ENCODE measurements around the gene PABPC3. TPM values are rescaled to one million over a fixed set of nuclear protein-coding genes. Genes with fewer than 3 reads are reported as not detected.

The PABPC3 gene
- total RNA-seq, 2 donors from 2014 or later = 0.15 to 0.35 TPM

DNA sequence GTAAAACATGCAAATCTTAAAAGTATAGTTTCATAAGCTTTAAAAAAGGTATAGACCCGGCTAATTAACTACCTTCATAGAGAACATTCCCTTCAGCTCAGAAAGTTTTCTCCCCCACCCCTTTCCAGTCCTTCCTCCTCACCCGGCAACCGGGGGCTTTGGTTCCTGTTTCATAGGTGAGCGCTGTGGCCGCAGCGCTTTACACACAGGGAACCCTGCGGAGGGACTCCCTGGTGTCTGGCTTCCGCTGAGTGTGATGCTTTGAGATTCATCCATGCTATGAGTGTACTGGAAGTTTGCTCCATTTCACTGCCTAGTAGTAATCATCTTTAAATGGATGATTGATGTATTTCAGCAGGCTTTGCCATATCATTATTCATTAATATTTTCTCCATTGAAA, 26.0 kb upstream of the PABPC3 start:
- Mint-ChIP-seq H3K27me3 (ENCODE audit: insufficient read depth) (no peaks in the 10 kb centered on the region), H3K9me3 (no peaks in the 10 kb centered on the region), H3K4me1 (peaks cover 7% of the 10 kb centered on the region), H3K36me3 (ENCODE audit: low read depth) (no peaks in the 10 kb centered on the region), H3K4me3 (no peak overlapping the region), H3K27ac (no peak overlapping the region)
- H3K9me3 ChIP-seq (ENCODE audit: control insufficient read depth, low read length) = no peaks in the 10 kb centered on the region
- no peak for DNase-seq
- no peaks in the 10 kb centered on the region for H3K4me1 ChIP-seq (ENCODE audit: control insufficient read depth, insufficient read depth, low read length)
- H3K9ac ChIP-seq (ENCODE audit: extremely low read depth, low read length, poor library complexity, severe bottlenecking) = no peak overlapping the region
- TF ChIP-seq, protein P1, sequence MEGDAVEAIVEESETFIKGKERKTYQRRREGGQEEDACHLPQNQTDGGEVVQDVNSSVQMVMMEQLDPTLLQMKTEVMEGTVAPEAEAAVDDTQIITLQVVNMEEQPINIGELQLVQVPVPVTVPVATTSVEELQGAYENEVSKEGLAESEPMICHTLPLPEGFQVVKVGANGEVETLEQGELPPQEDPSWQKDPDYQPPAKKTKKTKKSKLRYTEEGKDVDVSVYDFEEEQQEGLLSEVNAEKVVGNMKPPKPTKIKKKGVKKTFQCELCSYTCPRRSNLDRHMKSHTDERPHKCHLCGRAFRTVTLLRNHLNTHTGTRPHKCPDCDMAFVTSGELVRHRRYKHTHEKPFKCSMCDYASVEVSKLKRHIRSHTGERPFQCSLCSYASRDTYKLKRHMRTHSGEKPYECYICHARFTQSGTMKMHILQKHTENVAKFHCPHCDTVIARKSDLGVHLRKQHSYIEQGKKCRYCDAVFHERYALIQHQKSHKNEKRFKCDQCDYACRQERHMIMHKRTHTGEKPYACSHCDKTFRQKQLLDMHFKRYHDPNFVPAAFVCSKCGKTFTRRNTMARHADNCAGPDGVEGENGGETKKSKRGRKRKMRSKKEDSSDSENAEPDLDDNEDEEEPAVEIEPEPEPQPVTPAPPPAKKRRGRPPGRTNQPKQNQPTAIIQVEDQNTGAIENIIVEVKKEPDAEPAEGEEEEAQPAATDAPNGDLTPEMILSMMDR (conservative IDR thresholded peaks at IDR 0.05) = no peak
- H3K4me3 ChIP-seq (ENCODE audit: low read length) = no peak overlapping the region
- WGBS, 2 experiments (ENCODE audit: insufficient coverage in 1 of 2, insufficient read length in 1 of 2) = 62 to 80% methylated on average over 1 to 8 of the region's 8 CpGs
- no peaks in the 10 kb centered on the region for H3K36me3 ChIP-seq (ENCODE audit: control insufficient read depth, insufficient read depth, low read length)
- H3K27ac ChIP-seq (ENCODE audit: low read depth, low read length) = no peak overlapping the region
- H3K27me3 ChIP-seq (ENCODE audit: control insufficient read depth, insufficient read depth, low read length, poor library complexity, severe bottlenecking) = no peaks in the 10 kb centered on the region

DNA sequence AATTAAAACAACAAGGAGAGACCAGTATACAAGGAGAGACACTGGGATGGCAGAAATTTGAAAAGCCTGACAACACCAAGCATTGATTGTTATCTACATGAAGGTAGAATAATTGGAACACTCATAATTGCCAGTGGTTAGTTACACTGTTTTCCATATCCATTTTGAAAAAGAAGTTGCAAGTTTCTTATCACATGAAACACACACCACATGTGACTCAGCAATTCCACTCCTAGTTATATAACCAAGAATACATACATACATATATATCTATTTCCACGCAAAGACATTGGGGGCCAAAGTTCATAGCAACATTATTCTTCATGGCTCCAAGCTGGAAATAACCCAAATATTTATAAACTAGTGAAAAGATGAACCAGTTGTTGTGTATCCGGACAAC, 15.2 kb upstream of the PABPC3 start:
- TF ChIP-seq, protein P1 (conservative IDR thresholded peaks at IDR 0.05) = no peak
- no peaks in the 10 kb centered on the region for H3K27me3 Mint-ChIP-seq (ENCODE audit: insufficient read depth)
- H3K9ac ChIP-seq (ENCODE audit: extremely low read depth, low read length, poor library complexity, severe bottlenecking) = no peak overlapping the region
- H3K4me1 Mint-ChIP-seq = no peaks in the 10 kb centered on the region
- H3K36me3 Mint-ChIP-seq (ENCODE audit: low read depth) = no peaks in the 10 kb centered on the region
- no peaks in the 10 kb centered on the region for H3K4me1 ChIP-seq (ENCODE audit: control insufficient read depth, insufficient read depth, low read length)
- H3K4me3 Mint-ChIP-seq = no peak overlapping the region
- H3K27ac Mint-ChIP-seq = no peak overlapping the region
- no peaks in the 10 kb centered on the region for H3K9me3 Mint-ChIP-seq
- no peak for DNase-seq
- no peaks in the 10 kb centered on the region for H3K9me3 ChIP-seq (ENCODE audit: control insufficient read depth, low read length)
- H3K4me3 ChIP-seq (ENCODE audit: low read length) = no peak overlapping the region
- H3K27ac ChIP-seq (ENCODE audit: low read depth, low read length) = no peak overlapping the region
- 96 to 100% methylated on average over 1 to 2 of the region's 2 CpGs for WGBS, 2 experiments (ENCODE audit: insufficient coverage in 1 of 2, insufficient read length in 1 of 2)
- H3K36me3 ChIP-seq (ENCODE audit: control insufficient read depth, insufficient read depth, low read length) = no peaks in the 10 kb centered on the region
- no peaks in the 10 kb centered on the region for H3K27me3 ChIP-seq (ENCODE audit: control insufficient read depth, insufficient read depth, low read length, poor library complexity, severe bottlenecking)

DNA sequence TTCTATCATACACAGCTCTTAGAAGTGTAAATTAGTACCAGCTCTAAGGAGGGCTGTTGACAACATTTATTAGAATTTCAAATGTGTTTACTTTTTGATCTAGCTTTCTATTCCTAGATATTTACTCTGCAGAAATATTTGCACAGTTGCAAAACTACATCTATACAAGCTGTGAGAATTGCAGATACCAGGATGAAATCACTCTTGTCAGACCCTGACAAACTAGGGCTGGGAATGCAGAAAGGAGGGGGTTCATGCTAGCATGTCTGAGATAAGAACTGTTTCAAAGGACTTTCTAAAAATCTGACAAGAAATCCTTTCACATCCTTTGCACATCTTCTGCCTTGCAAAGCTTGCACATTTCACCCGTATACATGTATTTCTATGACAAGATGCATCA, 11.8 kb upstream of the PABPC3 start:
- DNase-seq = no peak
- Histone ChIP-seq H3K9ac (ENCODE audit: extremely low read depth, low read length, poor library complexity, severe bottlenecking) (no peak overlapping the region), H3K27me3 (ENCODE audit: control insufficient read depth, insufficient read depth, low read length, poor library complexity, severe bottlenecking) (no peaks in the 10 kb centered on the region), H3K36me3 (ENCODE audit: control insufficient read depth, insufficient read depth, low read length) (no peaks in the 10 kb centered on the region), H3K27ac (ENCODE audit: low read depth, low read length) (no peak overlapping the region), H3K4me3 (ENCODE audit: low read length) (no peak overlapping the region), H3K9me3 (ENCODE audit: control insufficient read depth, low read length) (no peaks in the 10 kb centered on the region), H3K4me1 (ENCODE audit: control insufficient read depth, insufficient read depth, low read length) (no peaks in the 10 kb centered on the region)
- TF ChIP-seq, protein P1 (conservative IDR thresholded peaks at IDR 0.05) = no peak
- Mint-ChIP-seq H3K4me3 (no peak overlapping the region), H3K4me1 (no peaks in the 10 kb centered on the region), H3K27ac (no peak overlapping the region), H3K9me3 (no peaks in the 10 kb centered on the region), H3K27me3 (ENCODE audit: insufficient read depth) (no peaks in the 10 kb centered on the region), H3K36me3 (ENCODE audit: low read depth) (no peaks in the 10 kb centered on the region)
- 90 to 100% methylated on average over 1 of the region's 1 CpG for WGBS, 2 experiments (ENCODE audit: insufficient coverage in 1 of 2, insufficient read length in 1 of 2)

All from endodermal cell (in vitro differentiated cells).